NCI-H524 treated with DMSO at 0.1 percent for 48 hours (cell line): ENCODE data around the gene LRRC58.

ENCODE experiments used
- DNase-seq: peaks from one replicate; lab custom pipeline; 2025; lab: John Stamatoyannopoulos, UW

Gene LRRC58

DNA sequence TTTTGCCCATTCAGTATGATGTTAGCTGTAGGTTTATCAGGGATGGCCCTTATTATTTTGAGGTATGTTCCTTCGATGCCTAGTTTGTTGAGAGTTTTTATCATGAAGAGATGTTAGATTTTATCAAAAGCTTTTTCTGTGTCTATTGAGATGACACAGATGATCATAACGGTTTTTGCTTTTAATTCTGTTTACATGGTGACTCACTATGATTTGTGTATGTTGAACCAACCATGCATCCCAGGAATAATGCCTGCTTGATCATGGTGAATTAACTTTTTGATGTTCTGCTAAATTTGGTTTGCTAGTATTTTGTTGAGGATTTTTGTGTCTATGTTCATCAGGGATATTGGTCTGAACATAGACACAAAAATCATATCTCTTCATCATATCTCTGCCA lies 72.4 kb downstream of the LRRC58 start:
- DNase-seq = no peak

DNA sequence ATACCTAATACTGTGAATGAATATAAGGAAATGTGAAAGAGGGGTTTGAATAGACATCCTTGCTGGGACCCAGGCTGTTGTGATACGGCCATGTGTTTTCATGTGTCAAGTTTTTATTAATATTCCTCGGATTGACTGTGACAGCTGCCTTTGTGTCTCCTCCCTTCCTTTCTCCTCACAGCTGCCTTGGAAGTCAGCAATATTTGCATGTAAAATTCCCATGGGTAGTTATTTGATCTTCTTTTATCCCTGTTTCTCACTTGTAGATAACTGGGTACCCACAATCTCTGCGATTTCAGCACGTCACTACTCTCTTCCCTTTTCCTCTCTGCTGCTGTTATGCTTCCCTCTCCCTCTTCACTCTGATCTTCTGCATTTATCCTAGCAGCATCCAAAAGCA lies 73.5 kb downstream of the LRRC58 start:
- DNase-seq = peak; percentile 64

DNA sequence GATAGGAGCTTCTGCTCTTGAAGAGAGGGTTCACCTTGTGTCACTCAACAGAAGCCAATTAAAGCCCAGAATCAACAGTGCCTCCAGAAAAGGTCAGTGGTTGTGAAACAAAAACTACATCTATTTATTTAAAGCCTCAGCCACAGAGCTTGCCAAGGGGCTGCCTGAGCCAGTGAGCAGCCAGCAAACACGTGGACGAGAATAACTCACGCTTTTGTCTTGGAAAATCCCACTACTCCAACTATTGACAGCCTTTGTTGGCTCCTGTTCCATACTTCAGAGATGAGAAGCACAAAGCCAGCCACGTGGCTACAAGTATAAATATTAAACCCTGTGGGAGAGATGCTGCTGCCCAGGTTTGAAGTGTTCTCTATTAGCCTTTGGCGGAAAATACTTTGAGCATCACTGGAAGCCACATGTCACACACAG lies 74.4 kb downstream of the LRRC58 start:
- DNase-seq = peak; percentile 35
